ENCODE measurements around the gene CAMSAP2.

- TF ChIP-seq POLR2A (IDR thresholded peaks at IDR 0.05; ENCODE audit: borderline replicate concordance, extremely low read depth, insufficient read depth, insufficient read length), result no peak
- TF ChIP-seq CTCF (IDR thresholded peaks at IDR 0.05 in 2 of 3, conservative IDR thresholded peaks at IDR 0.05 in 1 of 3; ENCODE audit: borderline replicate concordance in 1 of 3, insufficient read depth in 1 of 3, low read depth in 2 of 3, low read length in 2 of 3), result no peak
Measured at GRCh38 chr1:200738949-200739651, 407 bp downstream of the CAMSAP2 start.
